Panc1 (cell line): Measurements from ENCODE around the gene DLL1.

ENCODE experiments used
- CTCF ChIP-seq: fragments of 450-650 bp; IDR thresholded peaks from 2 replicates; pipeline ENCODE4 v1.5.1; 2017; ENCODE audit warnings: mild to moderate bottlenecking
- POLR2AphosphoS5 ChIP-seq: IDR thresholded peaks from 2 replicates; pipeline ENCODE4 v1.6.1; 2012; ENCODE audit warnings: mild to moderate bottlenecking, low read depth, low read length, moderate library complexity
- REST ChIP-seq, 2 experiments: IDR thresholded peaks; 2 replicates each; pipeline ENCODE4 v1.6.1; 2011 to 2012; ENCODE audit warnings: low read depth in 2 of 2, control low read depth in 1 of 2, low read length in 1 of 2, mild to moderate bottlenecking in 1 of 2, moderate library complexity in 1 of 2; ENCODE audit not compliant: insufficient read depth in 1 of 2
- SIN3A ChIP-seq: IDR thresholded peaks from 2 replicates; pipeline ENCODE4 v1.6.1; 2012; ENCODE audit warnings: low read depth, mild to moderate bottlenecking, low read length, moderate library complexity, borderline replicate concordance; ENCODE audit not compliant: insufficient read depth
- TCF7L2 ChIP-seq: IDR thresholded peaks from 2 replicates; pipeline ENCODE4 v1.6.1; 2011; ENCODE audit warnings: mild to moderate bottlenecking, low read depth, low read length, inconsistent platforms

GRCh38 chr6:170286934-170287265 is 4.0 kb downstream of the DLL1 start:
- TF ChIP-seq CTCF (no peak), REST (IDR thresholded peaks at IDR 0.05; ENCODE audit: insufficient read depth in 1 of 2, low read depth in 2 of 2, low read length in 1 of 2) (no peak), SIN3A (no peak), POLR2AphosphoS5 (no peak), TCF7L2 (no peak)
